Neural progenitor cell (in vitro differentiated cells): ENCODE results near the gene WNT8B. TPM values are rescaled to one million over a fixed set of nuclear protein-coding genes. Genes with fewer than 3 reads are reported as not detected.

Experiments used
- DNase-seq: peaks from one replicate; pipeline ENCODE4 v3.0.0-alpha.2; 2016; ENCODE audit warnings: low spot score
- H2AFZ ChIP-seq: fragments of 200-600 bp; sonication (generic); replicated peaks from 2 replicates; pipeline ENCODE4 v1.6.1; 2016; ENCODE audit warnings: antibody characterized with exemption
- H3F3A ChIP-seq: fragments of 200-600 bp; sonication (generic); 2 replicates; pipeline ENCODE4 v1.6.1; 2016; ENCODE audit warnings: antibody characterized with exemption, low read depth
- H3K27ac ChIP-seq: fragments of 200-600 bp; sonication (generic); 2 replicates; pipeline ENCODE4 v1.5.1; 2016; ENCODE audit warnings: mild to moderate bottlenecking
- H3K27me3 ChIP-seq: fragments of 200-600 bp; sonication (generic); 2 replicates; pipeline ENCODE4 v1.6.1; 2016; ENCODE audit warnings: mild to moderate bottlenecking, moderate library complexity
- H3K36me3 ChIP-seq: fragments of 200-600 bp; sonication (generic); 2 replicates; pipeline ENCODE4 v1.5.1; 2016
- H3K4me1 ChIP-seq: fragments of 200-600 bp; sonication (generic); 2 replicates; pipeline ENCODE4 v1.6.1; 2016; ENCODE audit warnings: mixed run types
- H3K4me2 ChIP-seq: fragments of 200-600 bp; sonication (generic); 2 replicates; pipeline ENCODE4 v1.6.1; 2016
- H3K4me3 ChIP-seq: fragments of 200-600 bp; sonication (generic); 2 replicates; pipeline ENCODE4 v1.5.1; 2016
- H3K79me2 ChIP-seq: fragments of 200-600 bp; sonication (generic); 2 replicates; pipeline ENCODE4 v1.6.1; 2016; ENCODE audit warnings: low read depth
- H3K9ac ChIP-seq: fragments of 200-600 bp; sonication (generic); 2 replicates; pipeline ENCODE4 v1.6.1; 2016
- H3K9me3 ChIP-seq: fragments of 200-600 bp; sonication (generic); 2 replicates; pipeline ENCODE4 v1.5.1; 2016; ENCODE audit warnings: low read depth
- H4K20me1 ChIP-seq: fragments of 200-600 bp; sonication (generic); 2 replicates; pipeline ENCODE4 v1.6.1; 2016; ENCODE audit warnings: low read depth
- H3K27ac Mint-ChIP-seq: 3 replicates; pipeline ENCODE4 v1.8.0; 2021; ENCODE audit warnings: mixed read lengths
- H3K27me3 Mint-ChIP-seq: 2 replicates; pipeline ENCODE4 v1.8.0; 2022; ENCODE audit warnings: low read depth, mild to moderate bottlenecking, inconsistent platforms, moderate library complexity, mixed read lengths; ENCODE audit not compliant: insufficient read depth
- H3K36me3 Mint-ChIP-seq: 3 replicates; pipeline ENCODE4 v1.8.0; 2021; ENCODE audit warnings: mixed read lengths
- H3K4me1 Mint-ChIP-seq: 3 replicates; pipeline ENCODE4 v1.8.0; 2021; ENCODE audit warnings: mixed read lengths
- H3K4me3 Mint-ChIP-seq: 3 replicates; pipeline ENCODE4 v1.8.0; 2021; ENCODE audit warnings: mild to moderate bottlenecking, moderate library complexity, mixed read lengths
- H3K9me3 Mint-ChIP-seq: 3 replicates; pipeline ENCODE4 v1.8.0; 2020; ENCODE audit warnings: mixed read lengths
- total RNA-seq: library from RNA; depleted of rRNA; stranded (reverse); fragments of >200 nt; gene quantifications from 2 replicates; pipeline ENCODE4 v1.2.3, GENCODE V29; 2015; ENCODE audit warnings: low replicate concordance
- TF ChIP-seq, protein P1 (sequence below): fragments of 200-600 bp; sonication (generic); IDR thresholded peaks from 2 replicates; pipeline ENCODE4 v1.5.1; 2017; ENCODE audit warnings: antibody characterized with exemption, mild to moderate bottlenecking

WNT8B gene
- total RNA-seq, 1 donor from 2014 or later, result 5.8 TPM

DNA sequence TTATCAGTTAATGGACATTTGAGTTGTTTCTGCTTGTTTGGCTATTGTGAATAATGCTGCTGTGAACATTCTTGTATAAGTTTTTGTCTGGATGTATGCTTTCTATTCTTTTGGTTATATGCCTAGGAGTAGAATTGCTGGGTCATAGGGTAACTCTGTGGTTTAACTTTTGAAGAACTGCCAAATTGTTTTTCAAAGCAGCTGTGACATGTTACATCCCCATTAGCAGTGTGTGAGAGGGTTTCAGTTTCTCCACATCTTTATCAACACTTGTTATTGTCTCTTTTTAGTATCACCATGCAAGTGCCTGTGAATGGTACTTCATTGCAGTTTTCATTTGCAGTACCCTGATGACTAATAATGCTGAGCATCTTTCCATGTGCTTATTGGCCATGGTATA lies 69.0 kb downstream of the WNT8B start:
- no peak overlapping the region for H3K4me3 ChIP-seq
- no peaks in the 10 kb centered on the region for H3K9me3 ChIP-seq
- no peak for DNase-seq
- H3K27ac ChIP-seq, result no peak overlapping the region
- no peaks in the 10 kb centered on the region for H3K9me3 Mint-ChIP-seq
- H3F3A ChIP-seq, result peaks cover 3% of the 10 kb centered on the region
- peaks cover 2% of the 10 kb centered on the region for H3K27me3 Mint-ChIP-seq
- H3K4me1 ChIP-seq, result peaks cover 20% of the 10 kb centered on the region
- H3K27ac Mint-ChIP-seq, result no peak overlapping the region
- H3K9ac ChIP-seq, result no peak overlapping the region
- H3K4me2 ChIP-seq, result no peak overlapping the region
- peaks cover 32% of the 10 kb centered on the region for H3K79me2 ChIP-seq
- TF ChIP-seq, protein P1, sequence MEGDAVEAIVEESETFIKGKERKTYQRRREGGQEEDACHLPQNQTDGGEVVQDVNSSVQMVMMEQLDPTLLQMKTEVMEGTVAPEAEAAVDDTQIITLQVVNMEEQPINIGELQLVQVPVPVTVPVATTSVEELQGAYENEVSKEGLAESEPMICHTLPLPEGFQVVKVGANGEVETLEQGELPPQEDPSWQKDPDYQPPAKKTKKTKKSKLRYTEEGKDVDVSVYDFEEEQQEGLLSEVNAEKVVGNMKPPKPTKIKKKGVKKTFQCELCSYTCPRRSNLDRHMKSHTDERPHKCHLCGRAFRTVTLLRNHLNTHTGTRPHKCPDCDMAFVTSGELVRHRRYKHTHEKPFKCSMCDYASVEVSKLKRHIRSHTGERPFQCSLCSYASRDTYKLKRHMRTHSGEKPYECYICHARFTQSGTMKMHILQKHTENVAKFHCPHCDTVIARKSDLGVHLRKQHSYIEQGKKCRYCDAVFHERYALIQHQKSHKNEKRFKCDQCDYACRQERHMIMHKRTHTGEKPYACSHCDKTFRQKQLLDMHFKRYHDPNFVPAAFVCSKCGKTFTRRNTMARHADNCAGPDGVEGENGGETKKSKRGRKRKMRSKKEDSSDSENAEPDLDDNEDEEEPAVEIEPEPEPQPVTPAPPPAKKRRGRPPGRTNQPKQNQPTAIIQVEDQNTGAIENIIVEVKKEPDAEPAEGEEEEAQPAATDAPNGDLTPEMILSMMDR, result no peak
- H4K20me1 ChIP-seq, result peaks cover 24% of the 10 kb centered on the region
- H3K36me3 ChIP-seq, result no peaks in the 10 kb centered on the region
- peaks cover 4% of the 10 kb centered on the region for H3K36me3 Mint-ChIP-seq
- H2AFZ ChIP-seq, result no peak overlapping the region
- H3K4me3 Mint-ChIP-seq, result no peak overlapping the region
- no peaks in the 10 kb centered on the region for H3K27me3 ChIP-seq
- H3K4me1 Mint-ChIP-seq, result peaks cover 18% of the 10 kb centered on the region

Other genes with a start within 250 kb of the WNT8B start
- gene CHUK, start 233.4 kb upstream of the WNT8B start, total RNA-seq, result 21.6 and 34.1 TPM in 2 replicates
- 35.5 and 36.2 TPM in 2 replicates for gene CWF19L1, start 195.4 kb upstream of the WNT8B start, total RNA-seq
- gene BLOC1S2, start 176.3 kb upstream of the WNT8B start, total RNA-seq, result 58.3 and 87.1 TPM in 2 replicates
- not detected in 2 replicates for gene PKD2L1, start 132.8 kb upstream of the WNT8B start, total RNA-seq
- gene SCD, start 115.8 kb upstream of the WNT8B start, total RNA-seq, result 448 and 468 TPM in 2 replicates
- gene SEC31B, start 56.9 kb downstream of the WNT8B start, total RNA-seq, result 8.8 and 11.6 TPM in 2 replicates
- gene NDUFB8, start 66.9 kb downstream of the WNT8B start, total RNA-seq, result 124 and 144 TPM in 2 replicates
- gene HIF1AN, start 72.9 kb downstream of the WNT8B start, total RNA-seq, result 24.2 and 26.4 TPM in 2 replicates